K562 (cell line): ENCODE data around the gene C13orf46. TPM values are rescaled to one million over a fixed set of nuclear protein-coding genes. Genes with fewer than 3 reads are reported as not detected.

ENCODE experiments used
- ATAC-seq: fragments of 200-7000 bp; cut with Tn5 transposase; 3 replicates; pipeline ENCODE4 v1.9.1; 2020; ENCODE audit warnings: moderate library complexity
- BruUV-seq: library from RNA; stranded (reverse); fragments of 400-500 nt; replicated peaks from 2 replicates; lab custom pipeline; 2021; lab: Mats Ljungman, UMichigan
- CTCF ChIA-PET: fragments of 300-600 bp; formaldehyde crosslinking; extraction: SDS; loops from one replicate; lab custom pipeline; 2021; ENCODE audit warnings: low intra/inter-chr PET ratio; lab: Yijun Ruan, JAX
- POLR2A ChIA-PET: fragments of 300-600, 350-650 bp; sonication (Branson Sonifier 250); formaldehyde crosslinking; extraction: SDS; loops from one replicate; lab custom pipeline; 2021; ENCODE audit warnings: antibody characterized with exemption, inconsistent platforms; lab: Yijun Ruan, JAX
- DNase-seq, 4 experiments: peaks; one replicate each; pipeline versions ENCODE4 v3.0.0 to v3.0.0-alpha.2; 2011 to 2018; ENCODE audit warnings: low spot score in 3 of 4, mixed read lengths in 3 of 4; ENCODE audit errors: extremely low read depth in 1 of 4
- FAIRE-seq: peaks from 2 replicates; lab custom pipeline; 2011; peaks lifted over from hg19 to GRCh38; lab: Jason Lieb, UNC
- H2AFZ ChIP-seq: 2 replicates; pipeline ENCODE4 v1.6.0; 2011; ENCODE audit warnings: low read depth, low read length, control low read depth, inconsistent platforms
- H3K27ac ChIP-seq: fragments of 200-600 bp; 3 replicates; pipeline ENCODE4 v1.8.0; 2011; ENCODE audit warnings: low read depth, mild to moderate bottlenecking, control low read depth, inconsistent platforms, low read length, moderate library complexity, mixed read lengths; ENCODE audit errors: extremely low read depth
- H3K27me3 ChIP-seq, 2 experiments: fragments of 300-600 bp in 1 of 2; 2 replicates in 1 of 2; 3 replicates in 1 of 2; pipeline versions ENCODE4 v1.6.0 to v1.8.0; 2011; ENCODE audit warnings: inconsistent platforms in 2 of 2, low read length in 2 of 2, mild to moderate bottlenecking in 1 of 2, mixed read lengths in 1 of 2, moderate library complexity in 1 of 2; ENCODE audit not compliant: control insufficient read depth in 2 of 2, insufficient read depth in 2 of 2
- H3K36me3 ChIP-seq: fragments of 300-600 bp; 3 replicates; pipeline ENCODE4 v1.8.0; 2011; ENCODE audit warnings: mild to moderate bottlenecking, low read length, inconsistent platforms; ENCODE audit not compliant: control insufficient read depth, insufficient read depth
- H3K4me1 ChIP-seq, 2 experiments: fragments of 200-600 bp in 1 of 2; replicated peaks in 1 of 2; 2 replicates in 1 of 2; 3 replicates in 1 of 2; pipeline versions ENCODE4 v1.5.1 to v1.8.0; 2011; ENCODE audit warnings: inconsistent platforms in 2 of 2, low read length in 2 of 2, mild to moderate bottlenecking in 1 of 2, mixed read lengths in 1 of 2, moderate library complexity in 1 of 2; ENCODE audit not compliant: control insufficient read depth in 2 of 2, insufficient read depth in 2 of 2
- H3K4me2 ChIP-seq: 2 replicates; pipeline ENCODE4 v1.6.1; 2011; ENCODE audit warnings: low read length, control low read depth, inconsistent platforms, mixed read lengths; ENCODE audit not compliant: insufficient read depth
- H3K4me3 ChIP-seq: fragments of 200-600 bp; sonication (generic), shearing (Covaris generic); 2 replicates; pipeline ENCODE4 v1.5.1; 2016; ENCODE audit warnings: control low read depth, inconsistent platforms
- H3K79me2 ChIP-seq: fragments of 200-600 bp; 3 replicates; pipeline ENCODE4 v1.8.0; 2011; ENCODE audit warnings: low read length, inconsistent platforms; ENCODE audit not compliant: control insufficient read depth, insufficient read depth
- H3K9ac ChIP-seq, 2 experiments: 2 replicates each; pipeline versions ENCODE4 v1.6.0 to v1.6.1; 2011; ENCODE audit warnings: low read depth in 2 of 2, low read length in 2 of 2, control low read depth in 1 of 2, inconsistent platforms in 1 of 2, mild to moderate bottlenecking in 1 of 2, mixed read lengths in 1 of 2; ENCODE audit not compliant: insufficient read depth in 1 of 2
- H3K9me1 ChIP-seq: one replicate; pipeline ENCODE4 v1.6.0; 2011; ENCODE audit warnings: inconsistent platforms, mild to moderate bottlenecking, low read length, moderate library complexity; ENCODE audit not compliant: control insufficient read depth, insufficient read depth
- H3K9me3 ChIP-seq: replicated peaks from 2 replicates; pipeline ENCODE4 v1.5.1; 2011; ENCODE audit warnings: low read depth, low read length, inconsistent platforms; ENCODE audit not compliant: control insufficient read depth, insufficient read depth
- H4K20me1 ChIP-seq: replicated peaks from 2 replicates; pipeline ENCODE4 v1.6.1; 2011; ENCODE audit warnings: low read length, inconsistent platforms, mixed read lengths; ENCODE audit not compliant: control insufficient read depth, insufficient read depth
- ARNT ChIP-seq, 2 experiments: fragments of 450-650 bp; IDR thresholded peaks; 2 replicates each; pipeline ENCODE4 v1.6.1; 2016; ENCODE audit warnings: mild to moderate bottlenecking in 1 of 2
- ATF1 ChIP-seq, 2 experiments: fragments of 450-650 bp in 1 of 2; IDR thresholded peaks; 2 replicates each; pipeline ENCODE4 v1.6.1; 2016; ENCODE audit warnings: missing compliant biosample characterization in 1 of 2, missing genetic modification characterization in 1 of 2
- ATF6 ChIP-seq: sonication (generic); formaldehyde crosslinking; IDR thresholded peaks from 2 replicates; pipeline ENCODE4 v1.4.0; 2020; ENCODE audit warnings: mild to moderate bottlenecking, missing genetic modification reagents
- CTBP1 ChIP-seq: fragments of 450-650 bp; IDR thresholded peaks from 2 replicates; pipeline ENCODE4 v1.6.1; 2016; ENCODE audit warnings: borderline replicate concordance
- FOXJ3 ChIP-seq: sonication (generic); formaldehyde crosslinking; IDR thresholded peaks from 2 replicates; pipeline ENCODE4 v1.4.0; 2020; ENCODE audit warnings: mild to moderate bottlenecking, missing genetic modification reagents
- GATA2 ChIP-seq: sonication (generic); formaldehyde crosslinking; IDR thresholded peaks from 2 replicates; pipeline ENCODE4 v1.4.0; 2020; ENCODE audit warnings: mild to moderate bottlenecking, missing genetic modification reagents
- KDM2B ChIP-seq: fragments of 250-450 bp; sonication (Bioruptor Pico); IDR thresholded peaks from 2 replicates; pipeline ENCODE4 v1.8.0; 2021; ENCODE audit warnings: mild to moderate bottlenecking, moderate library complexity
- MBD2 ChIP-seq: sonication (generic); IDR thresholded peaks from 2 replicates; pipeline ENCODE4 v1.6.1; 2016; ENCODE audit warnings: low read depth, borderline replicate concordance
- PHF21A ChIP-seq: fragments of 450-650 bp; IDR thresholded peaks from 2 replicates; pipeline ENCODE4 v1.6.1; 2017; ENCODE audit warnings: low read depth, borderline replicate concordance
- ZNF124 ChIP-seq: sonication (generic); formaldehyde crosslinking; IDR thresholded peaks from 2 replicates; pipeline ENCODE4 v1.8.1; 2022; ENCODE audit warnings: missing genetic modification reagents
- ZNF263 ChIP-seq: sonication (generic); formaldehyde crosslinking; IDR thresholded peaks from 2 replicates; pipeline ENCODE4 v1.8.0; 2022; ENCODE audit warnings: mild to moderate bottlenecking, missing genetic modification reagents, borderline replicate concordance
- ZNF75A ChIP-seq: fragments of 450-650 bp; formaldehyde crosslinking; IDR thresholded peaks from 2 replicates; pipeline ENCODE4 v1.4.0; 2020; ENCODE audit warnings: mild to moderate bottlenecking
- WGBS: fragments of 100-300 bp; shearing (Covaris generic); methylation state at CpG from one replicate; pipeline ENCODE4 v1.1.6; 2016; ENCODE audit warnings: low coverage, mixed read lengths; ENCODE audit not compliant: insufficient coverage; ENCODE audit errors: missing lambda C conversion rate; 5-methylcytosine and 5-hydroxymethylcytosine counted together
- in situ Hi-C: fragments of 300-500 bp; cut with MboI; formaldehyde crosslinking; loops from 4 replicates; pipeline ENCODE4 v1.15.0; 2018; ENCODE audit warnings: inconsistent platforms, mixed read lengths
- intact Hi-C: fragments of 100-400 bp; cut with micrococcal nuclease; formaldehyde crosslinking; loops from 2 replicates; pipeline ENCODE4 v1.14.2; 2022
- polyA plus RNA-seq, 8 experiments: library from polyadenylated mRNA; depleted of rRNA in 4 of 8; stranded (reverse) in 5 of 8; unstranded in 3 of 8; fragments of >200 nt; fragmentation: Nextera tagmentation in 2 of 8; fragmentation: Illumina TruSeq in 1 of 8; extraction: Ambion mirVana in 2 of 8; extraction: Trizol in 1 of 8; gene quantifications; 2 replicates each; pipeline versions ENCODE4 v1.2.1 to v1.2.3, GENCODE V29; 2011 to 2014; ENCODE audit warnings: inconsistent platforms in 1 of 8, missing spikeins in 1 of 8
- total RNA-seq, 7 experiments: library from RNA; depleted of rRNA in 6 of 7; stranded (reverse); fragments of >200 nt in 6 of 7; fragmentation: Illumina TruSeq in 2 of 7; extraction: Trizol in 2 of 7; gene quantifications; 2 replicates each; pipeline versions ENCODE4 v1.2.1 to v1.2.3, GENCODE V29; 2011 to 2021; ENCODE audit warnings: low replicate concordance in 1 of 7

C13orf46 gene
- total and polyA plus RNA-seq, 9 of the 15 experiments (the other 6 are each of a cell fraction or from before 2014, with no cell fraction given): 0.04 to 0.24 (median 0.05) TPM; not detected in 4

- no peak for ATAC-seq
- CTCF ChIA-PET: no interaction called here
- H3K27me3 ChIP-seq: no peaks in the 10 kb centered on the region
- POLR2A ChIA-PET: no interaction called here
- intact Hi-C loops: no loop called here
- WGBS: 97% methylated on average over 11 of the region's 11 CpGs
- no peaks in the 10 kb centered on the region for H3K9me1 ChIP-seq
- H3K27ac ChIP-seq: no peak overlapping the region
- peaks cover 41% of the 10 kb centered on the region; the same call in 2 of the 3 replicates for H3K36me3 ChIP-seq
- no peak overlapping the region for H2AFZ ChIP-seq
- BruUV-seq: no TSS peak
- peaks cover 2 to 47% of the 10 kb centered on the region in 2 experiments; a peak in 3 of 5 replicates for H3K4me1 ChIP-seq
- DNase-seq: no peak
- no peaks in the 10 kb centered on the region for H3K79me2 ChIP-seq
- TF ChIP-seq ATF1 (CRISPR knock-in tag; IDR thresholded peaks at IDR 0.05) (no peak), ATF1 (tag; IDR thresholded peaks at IDR 0.05) (no peak), ATF6 (no peak), KDM2B (CRISPR knock-in tag) (no peak), GATA2 (CRISPR knock-in tag) (no peak), ARNT (IDR thresholded peaks at IDR 0.05) (no peak), PHF21A (no peak), ZNF263 (CRISPR knock-in tag) (no peak), CTBP1 (no peak), MBD2 (no peak), ZNF124 (no peak), ZNF75A (no peak), FOXJ3 (CRISPR knock-in tag) (no peak)
- TF ChIP-seq, all 486 proteins: peak for 0
- Histone ChIP-seq H3K9me3 (no peaks in the 10 kb centered on the region), H3K4me2 (no peak overlapping the region), H4K20me1 (no peaks in the 10 kb centered on the region), H3K4me3 (no peak overlapping the region), H3K9ac (no peak overlapping the region)
- no peak for FAIRE-seq
- in situ Hi-C loops: no loop called here
These were observed 42.1 kb upstream of the C13orf46 start for GRCh38 chr13:114015969-114016295.
